Stimulated activated naive CD4-positive, alpha-beta T cell (primary cell): ENCODE results near the gene NDUFAF2.
"Not testable (repeated sequence)": the region's sequence is repeated elsewhere in the genome, so short reads cannot be mapped to it uniquely, and the experiment has no call there.

Experiments used
- DNase-seq, 6 experiments: peaks; one replicate each; lab custom pipeline; 2025; lab: John Stamatoyannopoulos, UW

Gene NDUFAF2, protein sequence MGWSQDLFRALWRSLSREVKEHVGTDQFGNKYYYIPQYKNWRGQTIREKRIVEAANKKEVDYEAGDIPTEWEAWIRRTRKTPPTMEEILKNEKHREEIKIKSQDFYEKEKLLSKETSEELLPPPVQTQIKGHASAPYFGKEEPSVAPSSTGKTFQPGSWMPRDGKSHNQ

DNA sequence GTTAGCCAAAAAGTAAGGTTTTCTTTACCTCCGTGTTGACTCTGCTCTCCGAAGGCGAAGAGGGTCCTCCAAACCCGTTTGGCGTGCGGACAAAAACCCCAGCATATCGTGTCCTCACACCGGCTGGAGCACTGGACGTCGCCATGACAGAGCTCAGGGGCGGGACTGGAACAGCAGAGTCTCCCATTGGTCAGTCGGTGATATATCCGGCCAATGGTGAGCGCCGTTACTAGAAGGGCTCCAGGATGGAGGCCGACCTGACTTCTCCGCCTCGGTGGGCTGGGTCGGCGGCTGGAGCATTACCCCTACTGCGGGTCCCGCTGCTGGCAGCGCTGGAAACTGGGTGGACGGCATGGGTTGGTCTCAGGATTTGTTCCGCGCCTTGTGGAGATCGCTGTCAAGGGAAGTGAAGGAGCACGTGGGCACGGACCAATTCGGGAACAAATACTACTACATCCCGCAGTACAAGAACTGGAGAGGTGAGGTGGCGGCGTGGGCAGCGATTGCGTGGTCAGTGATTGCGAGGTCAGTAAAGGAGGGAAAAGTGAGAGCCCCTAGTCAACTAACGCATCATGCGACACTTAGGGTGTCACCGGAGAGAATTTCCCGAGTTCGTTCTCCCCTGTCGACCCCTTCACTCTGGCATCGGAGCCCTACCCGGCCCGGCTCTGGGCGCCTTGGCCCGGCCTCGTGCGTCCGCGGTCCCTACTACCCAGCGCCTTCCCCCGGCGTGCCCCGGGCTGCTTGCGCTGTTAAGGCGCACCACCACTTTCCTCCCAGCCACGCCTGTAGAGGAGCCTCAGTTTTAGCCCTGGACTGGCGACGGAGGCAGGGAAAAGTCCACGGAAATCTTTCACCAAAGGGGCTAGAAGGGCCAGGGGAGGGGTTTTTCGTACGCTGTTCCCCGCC lies at the start of gene NDUFAF2, which contains the start of gene ERCC8:
Gene NDUFAF2, plus strand, starts transcription at position 302 of the 909 bp plus-strand sequence. Its CDS starts 51 bp downstream, at position 353.
Gene ERCC8, minus strand, starts transcription at position 167 of the 909 bp plus-strand sequence. Its CDS starts 62 bp downstream, at position 105.
- peak; percentile 77 to 88 (median 84) for DNase-seq

DNA sequence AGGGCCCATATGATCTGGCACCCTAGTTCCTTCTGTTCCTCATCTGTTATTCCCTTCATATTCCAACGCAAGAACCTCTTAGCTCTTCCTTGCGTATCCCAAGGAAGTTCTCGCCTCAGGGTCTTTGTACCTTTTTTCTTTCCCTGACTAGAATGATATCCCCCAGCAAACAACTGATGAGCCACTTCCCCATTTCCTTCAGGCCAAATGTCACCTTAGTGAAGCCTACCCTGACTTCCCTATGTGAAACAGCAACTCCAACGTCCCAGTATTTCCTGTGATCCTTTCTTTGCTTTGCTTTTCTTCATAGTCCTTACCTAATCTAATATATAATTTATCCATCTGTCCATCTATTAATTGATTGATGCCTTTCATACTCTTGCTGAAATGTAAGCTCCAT lies 48.0 kb upstream of the NDUFAF2 start:
- DNase-seq: no peak

DNA sequence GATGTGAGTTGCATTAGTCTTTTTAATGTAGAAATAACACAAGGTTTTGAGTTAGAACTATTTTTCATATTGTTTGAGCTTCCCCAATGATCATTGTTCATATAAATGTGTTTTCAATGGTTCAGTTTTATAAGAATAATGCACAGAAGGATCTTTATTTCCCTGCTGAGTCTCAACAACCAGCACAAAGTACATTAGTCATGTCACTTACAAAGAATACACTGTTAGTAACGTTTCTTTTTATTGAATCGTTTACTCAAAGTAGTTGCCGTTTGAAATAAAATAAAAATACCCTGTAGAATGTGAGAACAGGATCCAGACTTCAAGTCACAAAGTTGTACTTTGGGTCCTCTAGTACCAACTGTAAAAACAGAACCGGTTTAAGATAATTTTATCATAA lies 41.6 kb upstream of the NDUFAF2 start:
- no peak for DNase-seq

DNA sequence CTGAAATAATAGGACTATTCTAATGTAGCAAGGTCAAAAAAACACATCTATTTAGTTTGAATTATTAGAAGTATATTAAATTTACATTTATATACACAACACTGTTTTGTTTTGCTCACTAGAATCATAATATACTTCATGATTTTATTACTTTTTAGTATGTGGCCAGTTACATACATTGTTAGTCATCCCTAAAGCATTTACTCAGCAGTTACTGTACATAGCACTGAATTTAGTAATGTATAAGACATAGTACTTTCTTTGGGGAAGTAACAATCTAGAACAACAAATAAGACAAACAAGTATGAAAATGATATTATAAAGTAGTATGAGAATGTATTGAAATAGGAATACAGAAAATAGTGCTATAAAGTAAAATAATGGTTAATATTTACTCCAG lies 28.4 kb upstream of the NDUFAF2 start:
- DNase-seq: no peak

DNA sequence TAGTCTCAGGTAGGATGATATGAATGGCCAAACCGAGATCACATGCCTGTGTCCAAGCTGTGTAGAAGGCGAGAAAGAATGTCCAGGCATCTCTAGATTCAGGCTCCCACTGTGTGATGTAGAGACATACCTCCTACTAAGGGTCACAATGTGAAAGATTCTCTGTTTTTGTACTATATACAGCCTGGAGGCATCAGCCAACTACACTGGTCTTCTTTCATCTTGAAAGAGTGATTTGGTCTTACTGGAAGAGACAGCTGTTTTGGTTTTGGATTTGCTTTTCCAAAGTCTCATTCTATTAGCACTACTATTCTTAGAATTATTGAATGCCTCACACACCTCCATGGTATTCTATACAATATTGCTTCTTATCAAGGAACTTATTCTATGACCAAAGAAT lies 26.5 kb upstream of the NDUFAF2 start:
- DNase-seq: no peak

DNA sequence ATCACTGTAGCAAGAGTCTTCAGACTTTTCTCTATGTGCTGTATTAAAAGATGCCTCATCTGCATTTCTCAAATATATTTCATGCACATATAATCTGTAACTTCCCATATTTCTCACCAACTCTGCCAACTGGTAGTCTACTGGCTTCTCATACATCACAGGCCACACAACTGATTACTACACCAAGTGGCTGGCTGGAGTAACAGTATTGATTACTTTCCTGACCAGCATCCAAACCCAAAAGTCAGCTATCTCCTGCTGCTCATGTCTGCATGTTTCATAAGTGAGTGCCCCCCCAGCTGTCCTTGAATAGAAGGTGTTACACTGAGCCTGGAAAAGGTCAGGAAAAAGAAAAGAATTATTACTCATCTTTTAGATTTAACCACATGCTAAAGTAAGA lies 17.6 kb upstream of the NDUFAF2 start:
- no peak for DNase-seq

DNA sequence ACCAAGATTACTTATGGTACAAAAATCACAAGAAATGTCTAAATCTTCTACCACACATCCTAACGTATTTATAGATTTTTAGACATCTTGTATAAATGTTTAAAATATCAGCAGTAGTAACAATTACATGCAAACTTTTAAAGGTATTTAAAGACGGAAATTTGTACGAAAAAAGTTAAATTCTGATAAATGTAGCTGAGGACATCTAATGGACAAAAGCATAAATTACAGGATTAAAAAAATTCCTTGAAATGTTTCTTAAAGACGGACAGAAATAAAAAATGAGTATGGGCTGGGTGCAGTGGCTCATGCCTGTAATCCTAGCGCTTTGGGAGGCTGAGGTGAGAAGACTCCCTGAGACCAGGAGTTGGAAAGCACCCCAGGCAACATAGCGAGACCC lies 16.0 kb upstream of the NDUFAF2 start:
- DNase-seq: no peak

DNA sequence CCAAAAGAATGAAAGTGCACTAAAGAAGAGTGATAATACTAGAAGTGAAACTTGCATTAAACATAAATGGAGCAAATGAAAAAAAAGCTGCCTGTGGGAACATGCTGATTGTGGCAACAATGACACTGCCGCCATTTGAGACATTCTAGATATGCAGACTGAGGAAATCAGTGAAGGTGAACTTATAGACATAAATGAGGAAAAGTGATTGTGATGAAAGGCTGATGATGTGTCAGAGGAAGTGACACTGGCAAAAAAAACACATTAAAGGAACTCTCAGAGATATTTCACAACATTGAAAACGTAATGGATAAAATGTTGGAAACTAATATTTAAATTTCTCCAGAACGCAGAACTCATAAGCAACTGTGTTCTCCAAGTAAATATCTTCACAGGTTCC lies 1.4 kb upstream of the NDUFAF2 start:
- DNase-seq: no peak

DNA sequence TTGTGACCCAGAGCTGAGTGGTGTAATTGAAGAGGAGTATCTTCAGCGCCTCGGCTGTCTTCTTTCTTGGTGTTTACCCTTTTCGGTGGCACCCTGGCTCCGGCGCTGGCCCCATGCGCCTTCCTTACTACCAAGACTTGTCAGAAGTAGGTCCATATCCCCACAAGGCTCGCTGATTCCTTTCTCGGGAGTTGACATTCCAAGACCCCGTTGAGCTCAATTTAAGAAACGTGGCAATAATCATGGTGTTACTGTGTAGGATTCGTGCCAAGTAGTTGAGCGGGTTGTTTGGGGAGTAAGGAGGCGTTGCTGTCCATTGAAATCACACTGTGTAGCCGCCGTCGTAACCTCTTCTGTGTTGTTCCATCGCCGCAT lies 795 bp downstream of the NDUFAF2 start:
- DNase-seq: peak in 2 of 6 experiments; percentile 43 to 66

DNA sequence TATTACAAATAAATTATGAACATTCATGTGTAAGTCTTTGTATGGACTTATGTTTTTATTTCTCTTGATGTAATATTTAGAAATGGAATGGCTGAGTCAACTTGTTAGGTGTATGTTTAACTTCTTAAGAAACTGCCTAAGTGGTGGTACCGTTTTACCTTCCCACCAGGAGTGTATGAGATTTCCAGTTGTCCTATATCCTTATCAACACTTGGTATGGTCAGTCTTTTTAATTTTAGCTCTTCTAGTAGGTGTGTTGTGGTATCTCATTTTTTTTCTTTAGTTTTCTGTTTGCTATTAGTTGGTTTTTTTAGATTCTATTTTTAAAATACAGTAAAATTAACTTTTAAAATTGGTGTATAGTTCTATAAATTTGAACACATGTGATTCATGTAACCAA lies 3.7 kb downstream of the NDUFAF2 start:
- DNase-seq: no peak

DNA sequence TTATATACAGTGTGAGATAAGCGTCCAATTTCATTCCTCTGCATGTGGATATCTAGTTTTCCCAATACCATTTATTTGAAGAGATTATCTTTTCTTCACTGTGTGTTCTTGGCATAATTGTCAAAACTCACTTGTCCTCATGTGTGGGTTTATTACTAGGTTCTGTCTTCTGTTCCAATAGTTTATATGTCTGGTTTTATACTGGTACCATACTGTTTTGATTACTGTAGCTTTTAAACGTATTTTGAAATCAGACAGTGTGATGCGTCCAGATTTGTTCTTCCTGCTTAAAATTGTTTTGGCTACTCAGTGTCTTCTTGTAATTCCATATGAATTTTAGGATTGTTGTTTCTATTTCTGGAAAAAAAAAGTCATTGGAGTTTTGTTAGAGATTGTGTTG lies 10.2 kb downstream of the NDUFAF2 start:
- no peak for DNase-seq

DNA sequence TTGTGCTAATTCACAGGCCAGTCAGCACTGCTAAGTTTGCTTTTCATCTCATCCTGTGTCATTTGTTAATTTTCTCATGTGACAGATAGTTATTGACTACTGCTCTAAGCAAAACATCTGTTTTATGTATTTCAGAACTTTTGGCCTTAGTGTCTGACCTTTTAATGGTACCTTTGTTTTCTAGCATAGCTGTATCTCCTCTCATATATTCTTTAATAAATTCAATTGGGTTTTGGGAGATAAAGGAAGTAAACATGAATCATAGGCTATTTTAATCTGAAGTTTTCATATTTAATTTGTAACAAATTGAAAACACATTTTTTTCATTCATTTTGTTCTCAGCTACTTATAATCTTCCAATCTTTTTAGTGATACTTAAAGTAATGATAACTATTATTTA lies 13.1 kb downstream of the NDUFAF2 start:
- DNase-seq: no peak

DNA sequence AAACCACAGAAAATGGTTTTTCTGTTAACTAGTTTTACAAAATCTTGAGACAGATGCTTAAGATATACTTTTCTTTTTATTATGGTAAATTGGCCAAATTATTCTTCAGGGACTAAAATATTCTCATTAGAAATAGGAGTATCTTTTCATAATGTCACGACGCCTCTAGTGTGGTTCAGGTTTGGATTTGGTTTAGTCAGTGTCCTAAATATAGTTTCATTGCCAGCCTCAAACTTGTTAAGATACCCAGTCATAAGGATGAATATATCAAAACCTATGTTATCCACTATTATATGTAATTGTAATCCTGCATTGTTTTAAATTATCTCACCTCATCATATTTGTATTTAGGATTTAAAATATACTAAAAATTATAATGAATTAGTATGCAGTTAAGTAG lies 13.7 kb downstream of the NDUFAF2 start:
- DNase-seq: no peak

DNA sequence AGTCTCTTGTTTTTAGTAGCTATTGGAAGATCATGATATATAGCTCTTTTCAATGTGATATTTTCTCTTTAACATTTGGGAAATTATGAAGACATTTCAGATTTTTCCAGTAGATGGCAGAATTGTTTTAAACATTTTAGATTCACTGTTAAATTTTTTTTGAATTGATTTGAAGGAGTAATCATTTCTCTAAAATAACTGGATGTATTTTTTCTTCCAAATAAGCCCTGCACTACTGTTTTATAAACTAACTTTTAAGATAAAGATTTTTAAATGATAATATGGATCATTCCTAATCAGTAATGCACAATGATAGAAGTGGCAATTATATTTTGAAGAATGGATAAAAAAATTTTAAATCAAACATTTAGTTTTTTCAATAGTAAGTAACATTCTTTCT lies 14.2 kb downstream of the NDUFAF2 start:
- peak in 1 of 6 experiments; percentile 6 for DNase-seq

DNA sequence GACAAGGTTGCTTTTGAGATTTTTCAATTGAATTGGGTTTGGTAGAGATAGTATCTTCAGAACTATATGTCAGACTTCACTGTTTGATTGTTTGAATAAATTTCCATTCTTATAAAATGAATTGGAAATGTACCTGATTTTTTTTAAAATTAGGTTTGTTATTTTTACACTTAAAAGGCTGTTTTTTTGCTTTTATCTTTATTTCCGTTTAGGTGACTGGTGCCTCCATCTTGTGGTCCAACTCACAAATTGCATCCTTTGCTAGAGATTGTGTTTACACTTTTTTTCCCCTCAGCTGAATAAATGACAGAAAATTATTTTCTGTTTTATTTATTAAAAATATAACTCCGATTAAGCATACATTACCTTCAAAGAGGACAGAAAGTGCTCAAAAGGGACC lies 15.6 kb downstream of the NDUFAF2 start:
- peak in 3 of 6 experiments; percentile 7 to 45 (median 38) for DNase-seq

DNA sequence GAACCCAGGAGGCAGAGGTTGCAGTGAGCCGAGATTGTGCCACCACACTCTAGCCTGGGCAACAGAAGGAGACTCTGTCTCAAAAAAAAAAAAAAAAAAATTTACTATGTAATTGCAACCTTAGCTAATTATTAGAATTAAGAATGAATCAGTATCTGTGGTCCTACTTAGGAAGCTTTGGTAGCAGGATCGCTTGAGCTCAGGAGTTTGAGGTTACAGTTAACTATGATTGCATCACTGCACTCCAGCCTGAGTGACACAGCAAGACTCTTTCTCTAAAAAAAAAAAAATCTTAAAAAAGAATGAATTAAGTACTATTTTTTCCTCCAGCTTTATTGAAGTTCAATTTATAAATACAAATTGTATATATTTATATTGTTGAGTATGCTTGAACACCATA lies 16.7 kb downstream of the NDUFAF2 start:
- DNase-seq: no peak

DNA sequence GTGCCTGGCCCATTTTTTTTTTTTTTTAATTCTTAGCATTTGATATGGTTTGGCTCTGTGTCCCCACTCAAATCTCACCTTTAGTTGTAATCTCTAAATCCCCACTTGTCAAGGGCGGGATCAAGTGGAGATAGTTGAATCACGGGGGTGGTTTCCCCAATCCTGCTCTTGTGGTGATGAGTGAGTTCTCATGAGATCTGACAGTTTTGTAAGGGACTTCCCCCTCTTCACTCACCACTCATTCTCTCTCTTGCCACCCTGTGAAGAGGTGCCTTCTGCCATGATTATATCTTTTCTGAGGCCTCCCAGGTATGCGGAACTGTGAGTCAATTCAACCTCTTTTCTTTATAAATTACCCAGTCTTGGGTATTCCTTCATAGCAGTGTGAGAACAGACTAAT lies 27.2 kb downstream of the NDUFAF2 start:
- DNase-seq: no peak

DNA sequence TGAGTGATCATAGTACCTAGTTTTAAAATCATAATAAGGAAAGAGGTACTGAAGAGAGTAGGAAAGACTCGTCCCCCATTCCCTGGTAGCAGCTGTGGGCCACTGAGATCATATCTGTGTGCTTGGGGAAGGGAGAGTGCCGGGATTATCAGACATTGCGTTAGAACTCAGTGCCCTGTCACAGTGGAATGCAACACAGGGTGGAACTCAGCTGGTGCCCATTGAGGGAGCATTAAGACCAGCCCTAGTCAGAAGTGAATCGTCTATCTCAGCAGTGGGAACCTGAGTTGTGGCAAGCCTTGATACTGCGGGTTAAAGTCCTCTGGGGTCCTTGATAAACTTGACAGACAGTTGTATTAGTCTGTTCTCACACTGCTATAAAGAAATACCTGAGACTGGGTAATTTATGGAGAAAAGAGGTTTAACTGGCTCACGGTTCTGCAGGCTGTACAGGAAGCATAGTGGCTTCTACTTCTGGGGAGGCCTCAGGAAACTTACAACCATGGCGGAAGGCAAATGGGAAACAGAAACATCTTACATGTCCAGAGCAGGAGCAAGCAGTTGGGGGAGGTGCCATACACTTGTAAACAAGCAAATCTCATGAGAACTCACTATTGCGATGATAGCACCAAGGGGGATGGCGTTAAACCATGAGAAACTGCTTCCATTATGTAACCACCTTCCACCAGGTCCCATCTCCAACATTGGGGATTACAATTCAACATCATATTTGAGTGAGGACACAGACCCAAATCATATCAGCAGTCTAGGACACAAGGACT lies 33.1 kb downstream of the NDUFAF2 start:
- DNase-seq: no peak

DNA sequence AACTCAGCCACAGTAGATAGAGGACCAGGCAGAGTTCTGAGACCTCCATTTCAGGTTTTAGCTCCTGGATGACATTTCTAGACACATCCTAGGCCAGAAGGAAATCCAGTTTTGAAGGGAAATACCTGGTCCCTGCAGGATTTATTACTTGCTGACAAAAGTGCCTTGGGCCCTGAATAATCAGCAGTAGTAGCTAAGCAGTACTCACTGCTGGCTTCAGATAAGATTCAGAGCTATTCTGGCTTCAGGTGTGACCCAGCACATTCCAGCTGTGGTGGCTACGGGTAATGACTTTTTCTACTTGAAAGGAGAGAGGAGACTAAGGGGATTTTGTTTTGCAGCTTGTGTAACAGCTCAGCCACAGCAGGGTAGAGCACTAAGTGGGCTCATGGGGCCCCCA lies 34.0 kb downstream of the NDUFAF2 start:
- no peak for DNase-seq

DNA sequence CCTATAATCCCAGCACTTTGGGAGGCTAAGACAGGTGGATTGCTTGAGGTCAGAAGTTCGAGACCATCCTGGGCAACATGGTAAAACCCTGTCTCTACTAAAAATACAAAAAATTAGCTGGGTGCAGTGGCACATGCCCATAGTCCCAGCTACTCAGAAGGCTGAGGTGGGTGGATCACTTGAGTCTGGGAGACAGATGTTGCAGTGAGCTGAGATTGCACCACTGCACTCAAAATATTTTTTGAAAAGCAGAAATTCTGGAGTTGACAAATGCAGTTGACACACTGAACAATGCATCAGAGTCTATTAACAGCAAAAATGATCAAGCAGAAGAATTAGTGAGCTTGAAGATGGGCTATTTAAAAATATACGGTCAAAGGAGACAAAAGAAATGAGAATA lies 35.5 kb downstream of the NDUFAF2 start:
- DNase-seq: no peak

DNA sequence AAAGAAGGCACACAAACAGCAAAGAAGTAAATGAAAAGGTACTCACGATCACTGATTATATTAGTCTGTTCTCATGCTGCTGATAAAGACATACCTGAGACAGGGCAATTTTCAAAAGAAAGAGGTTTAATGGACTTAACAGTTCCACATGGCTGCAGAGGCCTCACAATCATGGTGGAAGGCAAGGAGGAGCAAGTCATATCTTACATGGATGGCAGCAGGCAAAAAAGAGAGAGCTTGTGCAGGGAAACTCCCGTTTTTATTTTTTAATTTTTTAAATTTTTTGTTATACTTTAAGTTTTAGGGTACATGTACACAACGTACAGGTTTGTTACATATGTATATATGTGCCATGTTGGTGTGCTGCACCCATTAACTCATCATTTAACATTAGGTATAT lies 37.1 kb downstream of the NDUFAF2 start:
- DNase-seq: not testable (repeated sequence)

DNA sequence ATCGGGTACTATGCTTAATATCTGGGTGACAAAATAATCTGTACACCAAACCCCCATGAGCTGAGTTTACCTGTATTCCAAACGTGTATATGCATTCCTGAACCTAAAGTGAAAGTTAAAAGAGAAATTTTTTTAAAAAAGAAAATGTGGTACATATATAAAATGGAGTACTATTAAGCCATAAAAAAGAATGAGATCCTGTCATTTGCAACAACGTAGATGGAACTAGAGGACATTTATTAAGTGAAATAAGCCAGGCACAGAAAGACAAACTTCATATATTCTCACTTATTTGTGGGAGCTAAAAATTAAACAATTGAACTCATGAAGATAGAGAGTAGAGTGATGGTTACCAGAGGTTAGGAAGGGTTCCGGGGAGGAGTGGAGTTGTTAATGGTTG lies 44.8 kb downstream of the NDUFAF2 start:
- DNase-seq: no peak

DNA sequence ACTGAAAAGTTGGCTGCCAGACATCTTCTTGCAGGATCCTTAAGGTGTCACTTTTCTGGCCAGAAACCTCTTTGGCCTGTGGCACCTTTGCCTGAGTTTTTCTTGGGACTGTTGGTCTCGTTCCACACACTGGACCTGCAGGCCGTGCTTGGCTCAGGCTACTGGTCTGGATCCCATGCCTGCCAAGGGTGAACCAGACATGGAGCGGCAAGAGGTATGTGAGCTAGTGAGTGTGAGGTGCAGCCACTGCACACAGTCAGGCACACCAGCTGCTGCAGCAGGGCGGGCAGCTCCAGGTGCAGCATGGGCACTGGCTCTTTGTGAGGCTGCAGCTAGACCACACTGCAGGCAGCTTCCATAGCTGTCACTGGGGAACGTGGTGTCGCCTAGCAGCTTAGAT lies 47.9 kb downstream of the NDUFAF2 start:
- no peak for DNase-seq
